ENCODE results near the gene LSAMP. TPM values are rescaled to one million over a fixed set of nuclear protein-coding genes. Genes with fewer than 3 reads are reported as not detected.

LSAMP gene
- total RNA-seq, 2 experiments from 2014 or later, result not detected

DNA sequence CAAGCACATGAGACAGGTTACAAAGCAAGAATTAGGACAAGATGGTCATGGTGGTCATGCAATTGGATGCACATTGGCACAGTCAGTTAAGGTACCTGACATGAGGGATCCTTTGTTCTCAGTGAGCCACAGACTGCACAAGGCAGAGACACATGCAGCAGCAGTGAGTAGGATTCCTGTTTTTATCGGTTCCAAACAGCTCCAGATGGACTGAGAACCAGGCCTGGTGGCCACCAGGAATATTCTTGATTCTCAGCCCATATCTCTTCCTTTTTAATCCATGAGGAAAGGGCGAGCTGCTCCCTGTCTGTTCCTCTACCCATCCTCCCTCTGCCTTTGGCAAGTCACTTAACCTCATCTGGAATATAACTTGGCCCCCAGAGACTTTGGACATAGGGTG is 411.2 kb downstream of the LSAMP start:
- Mint-ChIP-seq H3K27me3 (no peaks in the 10 kb centered on the region), H3K9me3 (no peaks in the 10 kb centered on the region), H3K27ac (no peak overlapping the region), H3K4me1 (no peaks in the 10 kb centered on the region), H3K4me3 (no peak overlapping the region), H3K36me3 (no peaks in the 10 kb centered on the region)
- no peak for DNase-seq

DNA sequence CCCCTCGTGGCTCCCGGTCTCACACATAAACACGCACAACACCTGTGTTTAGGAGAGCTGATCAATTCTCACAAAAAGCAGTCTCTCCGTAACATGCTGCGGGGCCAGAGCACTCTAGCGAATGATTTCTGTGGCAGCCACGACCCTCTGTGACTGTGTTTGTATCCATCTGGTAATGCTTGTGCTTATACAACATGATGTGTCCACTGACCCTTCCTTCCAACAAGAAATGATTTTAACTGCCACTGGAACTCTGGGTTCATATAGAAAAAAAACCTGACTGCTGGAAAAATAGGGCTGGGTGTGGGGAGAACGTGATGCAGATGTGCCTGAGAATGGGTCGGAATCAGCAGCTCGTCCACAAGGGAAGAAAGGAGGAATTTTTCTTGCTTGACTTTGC is 411.8 kb downstream of the LSAMP start:
- H3K4me1 Mint-ChIP-seq, result no peaks in the 10 kb centered on the region
- H3K4me3 Mint-ChIP-seq, result no peak overlapping the region
- H3K9me3 Mint-ChIP-seq, result no peaks in the 10 kb centered on the region
- no peaks in the 10 kb centered on the region for H3K27me3 Mint-ChIP-seq
- H3K36me3 Mint-ChIP-seq, result no peaks in the 10 kb centered on the region
- no peak for DNase-seq
- H3K27ac Mint-ChIP-seq, result no peak overlapping the region

- H3K4me3 Mint-ChIP-seq, result no peak overlapping the region
- no peaks in the 10 kb centered on the region for H3K36me3 Mint-ChIP-seq
- no peaks in the 10 kb centered on the region for H3K4me1 Mint-ChIP-seq
- no peak for DNase-seq
- no peak overlapping the region for H3K27ac Mint-ChIP-seq
- H3K9me3 Mint-ChIP-seq, result no peaks in the 10 kb centered on the region
- no peaks in the 10 kb centered on the region for H3K27me3 Mint-ChIP-seq
Observed at GRCh38 chr3:116032176-116032575, 413.1 kb downstream of the LSAMP start.

GRCh38 chr3:116030131-116030850 is 415.0 kb downstream of the LSAMP start:
- H3K4me3 Mint-ChIP-seq, result no peak overlapping the region
- no peaks in the 10 kb centered on the region for H3K27me3 Mint-ChIP-seq
- DNase-seq, result no peak
- H3K27ac Mint-ChIP-seq, result no peak overlapping the region
- H3K4me1 Mint-ChIP-seq, result no peaks in the 10 kb centered on the region
- H3K9me3 Mint-ChIP-seq, result no peaks in the 10 kb centered on the region
- no peaks in the 10 kb centered on the region for H3K36me3 Mint-ChIP-seq

GRCh38 chr3:116029266-116029665 is 416.0 kb downstream of the LSAMP start:
- Mint-ChIP-seq H3K36me3 (no peaks in the 10 kb centered on the region), H3K9me3 (no peaks in the 10 kb centered on the region), H3K4me1 (no peaks in the 10 kb centered on the region), H3K27ac (no peak overlapping the region), H3K4me3 (no peak overlapping the region), H3K27me3 (no peaks in the 10 kb centered on the region)
- DNase-seq, result no peak

- no peak overlapping the region for H3K27ac Mint-ChIP-seq
- H3K9me3 Mint-ChIP-seq, result no peaks in the 10 kb centered on the region
- DNase-seq, result no peak
- H3K27me3 Mint-ChIP-seq, result no peaks in the 10 kb centered on the region
- no peaks in the 10 kb centered on the region for H3K4me1 Mint-ChIP-seq
- no peak overlapping the region for H3K4me3 Mint-ChIP-seq
- no peaks in the 10 kb centered on the region for H3K36me3 Mint-ChIP-seq
Observed at GRCh38 chr3:116028157-116028556, 417.1 kb downstream of the LSAMP start.

DNA sequence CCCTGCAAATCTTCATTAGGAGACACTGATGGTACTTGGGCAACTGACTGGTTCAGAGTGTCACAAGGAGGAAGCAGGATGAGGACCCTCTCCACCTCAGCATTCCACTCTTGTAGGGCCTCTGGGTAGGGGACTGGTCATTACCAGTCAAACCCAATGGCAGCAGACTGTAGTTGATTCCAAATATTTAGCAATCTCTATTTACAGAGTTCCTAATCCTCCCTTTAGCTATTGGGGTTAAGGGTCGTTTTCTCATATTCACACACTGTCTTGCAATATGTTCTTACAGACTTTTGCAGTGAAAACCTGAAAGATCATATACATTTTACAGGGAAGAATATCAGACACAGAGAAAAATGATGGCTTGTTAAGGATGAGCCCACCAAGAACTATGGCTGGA is 424.3 kb downstream of the LSAMP start:
- no peaks in the 10 kb centered on the region for H3K9me3 Mint-ChIP-seq
- H3K4me1 Mint-ChIP-seq, result no peaks in the 10 kb centered on the region
- DNase-seq, result no peak
- no peak overlapping the region for H3K27ac Mint-ChIP-seq
- H3K36me3 Mint-ChIP-seq, result no peaks in the 10 kb centered on the region
- no peak overlapping the region for H3K4me3 Mint-ChIP-seq
- no peaks in the 10 kb centered on the region for H3K27me3 Mint-ChIP-seq

DNA sequence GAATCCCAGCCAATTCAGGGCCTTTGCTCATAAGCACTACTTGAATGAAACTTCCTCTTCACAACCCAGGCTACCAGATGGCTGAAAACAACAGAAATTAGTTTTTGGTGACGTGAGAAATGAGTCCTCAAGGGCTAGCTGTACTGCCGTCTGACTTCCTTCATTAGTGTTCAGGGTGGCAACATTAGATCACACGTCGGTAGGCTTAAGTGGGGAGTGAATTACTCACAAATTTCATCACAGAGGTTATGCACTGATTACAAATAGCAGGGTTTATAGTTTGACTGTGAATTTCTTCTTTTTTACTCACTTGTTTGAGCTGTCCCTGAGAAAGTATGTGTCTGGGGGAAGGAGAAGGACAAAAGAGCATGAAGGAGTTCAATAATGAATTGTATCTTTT is 424.8 kb downstream of the LSAMP start:
- H3K4me1 Mint-ChIP-seq, result no peaks in the 10 kb centered on the region
- H3K4me3 Mint-ChIP-seq, result no peak overlapping the region
- H3K36me3 Mint-ChIP-seq, result no peaks in the 10 kb centered on the region
- H3K27me3 Mint-ChIP-seq, result no peaks in the 10 kb centered on the region
- H3K9me3 Mint-ChIP-seq, result no peaks in the 10 kb centered on the region
- DNase-seq, result no peak
- no peak overlapping the region for H3K27ac Mint-ChIP-seq

DNA sequence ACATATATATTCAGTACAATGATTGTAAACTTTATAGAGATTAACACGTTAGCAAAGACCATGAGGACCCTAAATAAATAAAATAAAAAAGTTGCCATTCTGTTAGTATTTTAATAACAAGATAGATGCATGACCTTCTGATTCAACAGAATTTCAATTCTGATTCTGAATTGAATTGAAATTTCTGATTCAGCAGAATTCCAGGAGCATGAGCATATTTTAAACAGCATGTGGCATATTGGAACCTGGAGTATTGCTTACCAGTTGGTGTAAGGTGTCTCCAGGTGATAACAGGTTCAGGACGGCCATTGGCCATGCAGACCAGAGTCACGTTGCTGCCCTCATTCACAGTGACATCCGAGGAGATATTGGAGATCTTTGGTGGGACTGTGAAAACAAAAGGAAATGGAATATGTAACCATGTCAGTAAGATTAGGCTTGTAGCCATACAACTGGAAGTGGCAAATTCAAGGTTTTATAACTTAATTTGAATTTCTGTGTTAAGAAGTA is 426.0 kb downstream of the LSAMP start:
- DNase-seq, result no peak
- H3K9me3 Mint-ChIP-seq, result no peaks in the 10 kb centered on the region
- H3K36me3 Mint-ChIP-seq, result no peaks in the 10 kb centered on the region
- H3K27me3 Mint-ChIP-seq, result no peaks in the 10 kb centered on the region
- H3K4me3 Mint-ChIP-seq, result no peak overlapping the region
- no peak overlapping the region for H3K27ac Mint-ChIP-seq
- H3K4me1 Mint-ChIP-seq, result no peaks in the 10 kb centered on the region

GRCh38 chr3:116018646-116019045 is 426.6 kb downstream of the LSAMP start:
- H3K27ac Mint-ChIP-seq, result no peak overlapping the region
- H3K27me3 Mint-ChIP-seq, result no peaks in the 10 kb centered on the region
- H3K4me3 Mint-ChIP-seq, result no peak overlapping the region
- no peaks in the 10 kb centered on the region for H3K36me3 Mint-ChIP-seq
- no peaks in the 10 kb centered on the region for H3K4me1 Mint-ChIP-seq
- no peak for DNase-seq
- no peaks in the 10 kb centered on the region for H3K9me3 Mint-ChIP-seq

DNA sequence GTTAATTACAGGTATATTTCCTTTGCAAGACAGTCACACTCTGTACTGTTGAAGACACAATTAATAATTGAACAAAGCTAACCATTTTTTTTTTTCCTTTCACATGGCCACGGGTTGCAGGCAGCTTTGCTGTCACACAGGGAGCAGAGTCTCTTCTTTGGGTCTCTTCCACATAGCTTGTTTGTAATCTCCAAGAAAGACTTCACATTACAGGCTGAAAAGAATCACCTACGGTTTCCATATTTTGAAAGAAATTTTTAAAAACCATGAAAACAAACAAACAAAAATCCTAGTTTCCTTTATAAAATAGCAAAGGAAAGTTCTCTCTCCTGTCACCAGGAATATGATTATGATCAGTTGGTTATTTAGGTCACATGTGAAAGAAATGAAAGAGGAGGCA is 429.4 kb downstream of the LSAMP start:
- no peaks in the 10 kb centered on the region for H3K27me3 Mint-ChIP-seq
- H3K9me3 Mint-ChIP-seq, result no peaks in the 10 kb centered on the region
- H3K4me1 Mint-ChIP-seq, result no peaks in the 10 kb centered on the region
- H3K27ac Mint-ChIP-seq, result no peak overlapping the region
- no peaks in the 10 kb centered on the region for H3K36me3 Mint-ChIP-seq
- no peak overlapping the region for H3K4me3 Mint-ChIP-seq
- DNase-seq, result no peak

- Mint-ChIP-seq H3K27me3 (no peaks in the 10 kb centered on the region), H3K9me3 (no peaks in the 10 kb centered on the region), H3K27ac (no peak overlapping the region), H3K36me3 (no peaks in the 10 kb centered on the region), H3K4me3 (no peak overlapping the region), H3K4me1 (no peaks in the 10 kb centered on the region)
- no peak for DNase-seq
Observed at GRCh38 chr3:116007000-116007399, 438.3 kb downstream of the LSAMP start.

- no peak for DNase-seq
- H3K4me1 Mint-ChIP-seq, result no peaks in the 10 kb centered on the region
- no peak overlapping the region for H3K27ac Mint-ChIP-seq
- no peaks in the 10 kb centered on the region for H3K27me3 Mint-ChIP-seq
- H3K9me3 Mint-ChIP-seq, result no peaks in the 10 kb centered on the region
- H3K36me3 Mint-ChIP-seq, result no peaks in the 10 kb centered on the region
- no peak overlapping the region for H3K4me3 Mint-ChIP-seq
Observed at GRCh38 chr3:116005404-116005803, 439.9 kb downstream of the LSAMP start.

GRCh38 chr3:116002235-116002634 is 443.1 kb downstream of the LSAMP start:
- DNase-seq, result no peak
- Mint-ChIP-seq H3K27me3 (peaks cover 5% of the 10 kb centered on the region), H3K9me3 (no peaks in the 10 kb centered on the region), H3K27ac (no peak overlapping the region), H3K4me1 (no peaks in the 10 kb centered on the region), H3K36me3 (no peaks in the 10 kb centered on the region), H3K4me3 (no peak overlapping the region)

DNA sequence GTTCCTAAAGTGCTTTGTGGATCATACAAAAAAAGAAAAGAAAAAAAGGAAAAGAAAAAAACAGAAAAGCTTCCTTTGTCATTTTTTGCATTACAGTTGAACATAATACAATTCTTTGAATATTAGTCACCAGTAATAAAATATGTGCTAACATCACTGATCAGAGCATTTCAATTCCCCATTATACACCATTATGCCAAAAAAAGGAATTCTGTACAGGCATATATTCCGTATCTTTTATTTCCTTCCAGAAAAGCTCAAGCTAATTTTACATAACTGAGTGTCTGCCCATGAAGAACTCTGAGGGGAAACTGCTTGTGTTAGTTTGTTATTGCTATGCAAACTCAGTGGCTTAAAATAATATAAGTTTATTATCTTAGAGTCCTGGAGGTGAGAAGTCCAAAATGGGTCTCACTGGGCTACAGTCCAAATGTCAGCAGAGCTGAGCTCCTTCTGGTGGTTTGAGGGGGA is 444.1 kb downstream of the LSAMP start:
- Mint-ChIP-seq H3K4me3 (no peak overlapping the region), H3K27me3 (peaks cover 5% of the 10 kb centered on the region), H3K9me3 (no peaks in the 10 kb centered on the region), H3K4me1 (no peaks in the 10 kb centered on the region), H3K36me3 (no peaks in the 10 kb centered on the region), H3K27ac (no peak overlapping the region)
- no peak for DNase-seq

- Mint-ChIP-seq H3K9me3 (no peaks in the 10 kb centered on the region), H3K27ac (no peak overlapping the region), H3K36me3 (no peaks in the 10 kb centered on the region), H3K4me3 (no peak overlapping the region), H3K4me1 (no peaks in the 10 kb centered on the region), H3K27me3 (peaks cover 5% of the 10 kb centered on the region)
- no peak for DNase-seq
Observed at GRCh38 chr3:116000311-116000710, 445.0 kb downstream of the LSAMP start.

Measured in activated naive CD8-positive, alpha-beta T cell treated with anti-CD3 and anti-CD28 coated beads for 36 hours (primary cell).